ENCODE data around the gene STX1A.

Gene STX1A

GRCh38 chr7:73718905-73719805 is at the start of gene STX1A:
Gene STX1A (minus strand): TSS chr7:73719669. CDS start chr7:73719631, 38 bp downstream.
- peak; percentile 55 to 59 for DNase-seq
- TF ChIP-seq POLR2A (IDR thresholded peaks at IDR 0.05; ENCODE audit: low read length) (no peak), GATA1 (IDR thresholded peaks at IDR 0.05; ENCODE audit: low read depth, low read length) (no peak)

- DNase-seq, result no peak
- no peak for TF ChIP-seq GATA1 (IDR thresholded peaks at IDR 0.05; ENCODE audit: low read depth, low read length)
- TF ChIP-seq POLR2A (IDR thresholded peaks at IDR 0.05; ENCODE audit: low read length), result no peak
These were observed 49.4 kb upstream of the STX1A start for GRCh38 chr7:73768641-73769480.

GRCh38 chr7:73766556-73767229 is 47.2 kb upstream of the STX1A start:
- no peak for DNase-seq
- TF ChIP-seq POLR2A (IDR thresholded peaks at IDR 0.05; ENCODE audit: low read length), result no peak
- TF ChIP-seq GATA1 (IDR thresholded peaks at IDR 0.05; ENCODE audit: low read depth, low read length), result no peak

- DNase-seq, result no peak
- TF ChIP-seq POLR2A (IDR thresholded peaks at IDR 0.05; ENCODE audit: low read length) (no peak), GATA1 (IDR thresholded peaks at IDR 0.05; ENCODE audit: low read depth, low read length) (no peak)
These were observed 43.2 kb upstream of the STX1A start for GRCh38 chr7:73762659-73762999.

- DNase-seq, result no peak
- TF ChIP-seq GATA1 (IDR thresholded peaks at IDR 0.05; ENCODE audit: low read depth, low read length) (no peak), POLR2A (IDR thresholded peaks at IDR 0.05; ENCODE audit: low read length) (no peak)
These were observed 42.6 kb upstream of the STX1A start for GRCh38 chr7:73761854-73762658.

DNA sequence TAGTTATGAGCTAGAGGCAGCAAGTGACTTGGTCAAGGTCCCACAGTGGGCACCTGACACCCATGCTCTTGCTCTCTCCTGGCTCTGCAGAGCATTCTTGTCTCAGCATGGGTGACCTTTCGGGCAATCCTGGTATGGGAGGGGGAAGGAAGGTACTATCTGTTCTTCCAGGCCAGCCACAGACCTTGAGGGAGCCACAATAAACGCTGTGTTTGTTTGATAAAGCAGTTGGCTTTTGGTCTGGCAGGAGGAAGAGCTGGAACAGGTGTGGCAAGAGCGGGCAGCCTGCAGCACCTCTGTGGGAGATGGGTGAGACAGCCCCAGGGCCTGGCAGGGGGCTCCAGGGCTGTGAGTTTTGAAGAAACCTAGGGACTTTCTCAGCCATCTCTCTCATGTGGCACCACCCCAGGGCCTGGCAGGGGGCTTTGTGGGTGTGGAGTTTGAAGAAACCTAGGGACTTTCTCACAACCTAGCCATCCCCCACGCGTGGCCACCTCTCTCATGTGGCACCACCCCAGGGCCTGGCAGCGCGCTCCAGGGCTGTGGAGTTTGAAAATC is 39.2 kb upstream of the STX1A start:
- DNase-seq, result peak in 1 of 2 experiments; percentile 41
- TF ChIP-seq POLR2A (IDR thresholded peaks at IDR 0.05; ENCODE audit: low read length) (no peak), GATA1 (IDR thresholded peaks at IDR 0.05; ENCODE audit: low read depth, low read length) (no peak)

- TF ChIP-seq POLR2A (IDR thresholded peaks at IDR 0.05; ENCODE audit: low read length) (no peak), GATA1 (IDR thresholded peaks at IDR 0.05; ENCODE audit: low read depth, low read length) (no peak)
- DNase-seq, result peak in 1 of 2 experiments; percentile 59
These were observed 30.7 kb upstream of the STX1A start for GRCh38 chr7:73749931-73750776.

DNA sequence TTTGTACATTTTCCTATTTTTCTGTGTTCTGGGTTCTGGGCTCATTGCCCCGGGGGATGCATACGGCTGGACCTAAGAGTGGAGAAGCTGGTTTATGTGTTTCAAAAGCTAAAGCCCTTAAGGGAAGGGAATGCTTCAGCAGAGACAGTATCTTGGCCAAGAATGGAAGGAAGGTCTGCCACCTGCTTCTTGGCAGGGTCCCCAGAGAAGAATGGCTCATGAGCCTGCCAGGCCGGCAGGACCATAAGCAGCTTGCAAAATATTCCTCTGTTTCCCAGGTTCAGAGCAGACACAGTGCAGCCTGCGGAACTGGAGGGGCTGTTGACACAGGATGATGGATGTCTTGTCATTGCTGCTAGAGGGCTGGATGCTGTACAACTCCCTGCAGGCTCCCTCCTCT is 26.9 kb upstream of the STX1A start:
- DNase-seq, result no peak
- TF ChIP-seq GATA1 (IDR thresholded peaks at IDR 0.05; ENCODE audit: low read depth, low read length) (no peak), POLR2A (IDR thresholded peaks at IDR 0.05; ENCODE audit: low read length) (no peak)

- no peak for DNase-seq
- TF ChIP-seq POLR2A (IDR thresholded peaks at IDR 0.05; ENCODE audit: low read length) (no peak), GATA1 (IDR thresholded peaks at IDR 0.05; ENCODE audit: low read depth, low read length) (no peak)
These were observed 23.5 kb upstream of the STX1A start for GRCh38 chr7:73742753-73743641.

GRCh38 chr7:73742338-73742752 is 22.9 kb upstream of the STX1A start:
- no peak for DNase-seq
- TF ChIP-seq POLR2A (IDR thresholded peaks at IDR 0.05; ENCODE audit: low read length), result no peak

DNA sequence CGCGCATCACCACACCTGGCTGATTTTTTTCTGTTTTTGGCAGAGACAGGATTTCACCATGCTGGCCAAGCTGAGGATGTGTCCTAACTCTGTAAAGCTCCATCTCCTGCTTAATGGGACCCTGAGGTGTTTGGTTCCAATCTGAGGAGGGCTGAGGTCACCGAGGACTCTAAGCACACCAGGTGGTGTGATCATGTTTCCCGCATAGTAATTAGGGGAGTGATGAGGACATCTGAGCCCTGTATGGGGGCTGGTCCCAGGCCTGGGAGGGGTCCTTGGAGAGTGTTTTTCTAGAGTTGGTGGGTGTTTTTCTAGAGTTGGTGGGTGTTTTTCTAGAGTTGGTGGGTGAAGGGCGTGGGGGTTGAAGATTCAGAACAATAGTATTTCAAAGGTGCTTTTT is 22.1 kb upstream of the STX1A start:
- no peak for TF ChIP-seq POLR2A (IDR thresholded peaks at IDR 0.05; ENCODE audit: low read length)
- TF ChIP-seq GATA1 (IDR thresholded peaks at IDR 0.05; ENCODE audit: low read depth, low read length), result no peak
- DNase-seq, result no peak

All from erythroblast (primary cell).